Right hindlimb (tissue), 1 donor: Measurements from ENCODE around the gene KCND2.

ENCODE experiments used
- DNase-seq: peaks from one replicate; pipeline ENCODE4 v3.0.0-alpha.2; 2018

The KCND2 gene

DNA sequence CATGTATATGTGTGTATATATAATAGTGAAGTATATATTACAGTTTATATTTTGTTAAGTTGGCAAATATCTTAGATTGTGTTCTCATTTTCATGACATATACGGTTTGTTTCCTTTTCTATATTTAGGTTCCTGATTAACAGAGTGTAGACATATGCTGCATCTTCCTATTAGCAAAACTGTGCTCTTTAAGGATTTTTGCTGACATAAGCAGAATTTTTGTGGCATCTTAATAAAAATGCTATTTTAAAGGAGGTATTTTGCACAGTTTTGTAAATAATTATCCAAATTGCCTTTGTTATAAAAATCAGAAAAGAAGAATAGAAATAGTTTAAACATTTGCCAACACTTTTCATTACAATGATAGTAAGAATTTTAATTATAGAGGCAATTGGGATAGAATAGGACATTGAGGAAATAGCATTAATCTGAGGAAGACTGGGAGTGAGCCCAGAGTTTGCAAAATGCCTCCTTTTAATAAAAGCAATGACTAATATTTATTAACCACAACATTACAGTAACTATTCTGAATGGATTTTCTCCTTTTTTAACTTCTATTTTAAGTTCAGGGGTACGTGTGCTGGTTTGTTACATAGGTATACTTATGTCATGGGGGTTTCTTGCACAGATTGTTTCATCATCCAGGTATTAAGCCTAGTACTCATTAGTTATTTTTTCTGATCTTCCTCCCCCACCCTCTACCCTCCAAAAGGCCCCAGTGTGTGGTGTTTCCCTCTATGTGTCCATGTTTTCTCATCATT, 38.2 kb downstream of the KCND2 start:
- no peak for DNase-seq

DNA sequence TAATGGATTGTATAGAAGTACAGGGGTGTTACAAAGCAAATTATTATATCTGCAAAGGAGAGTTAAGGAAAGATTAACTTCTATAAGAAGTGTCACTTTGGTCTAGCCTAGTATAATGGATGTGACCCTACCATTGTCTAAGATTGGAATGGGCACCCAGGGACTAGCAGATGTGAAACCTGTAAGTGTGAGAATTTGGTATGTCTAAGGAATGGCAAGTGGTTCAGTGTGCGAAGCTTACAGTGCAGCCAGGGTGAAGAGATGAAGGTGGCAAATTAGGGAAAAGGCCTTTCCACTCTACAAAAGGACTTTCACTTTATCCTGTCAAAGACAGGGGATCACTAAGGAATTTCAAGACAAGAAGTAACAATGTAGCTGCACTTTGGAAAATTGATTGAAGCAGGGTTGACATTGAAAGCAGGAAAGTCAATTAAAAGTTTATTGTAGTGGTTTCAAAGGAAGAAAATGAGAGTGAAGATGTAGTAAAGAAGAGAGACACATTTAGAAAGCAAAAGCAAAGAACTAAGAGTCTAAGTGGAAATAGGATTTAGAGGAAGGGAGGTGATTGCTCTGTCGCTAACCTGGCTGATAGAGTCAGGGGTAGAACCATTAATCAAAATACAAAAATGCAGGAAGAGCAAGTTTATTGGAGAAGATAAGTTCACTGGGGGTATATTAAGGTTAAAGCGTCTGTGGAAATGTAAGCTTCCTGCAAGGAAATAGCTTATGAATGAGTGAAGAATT, 47.4 kb downstream of the KCND2 start:
- DNase-seq = no peak

DNA sequence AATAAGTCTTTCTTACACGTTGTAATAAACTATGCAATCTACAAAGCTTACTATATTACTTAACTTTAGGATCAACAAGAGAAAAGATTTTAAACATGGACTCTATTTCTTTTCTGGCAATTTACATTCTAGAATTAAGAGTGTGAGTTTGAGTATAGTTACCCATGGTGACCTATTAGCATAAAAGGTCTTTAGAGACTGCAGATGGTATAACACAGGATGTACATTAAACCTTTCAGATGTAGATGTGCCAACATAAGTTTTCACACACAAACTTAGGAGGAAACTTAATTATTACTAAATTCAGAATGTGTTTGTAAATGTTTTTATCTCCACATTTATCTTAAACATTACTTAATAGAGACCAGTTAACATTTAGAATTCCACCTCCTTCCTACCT, 54.1 kb downstream of the KCND2 start:
- DNase-seq = no peak

DNA sequence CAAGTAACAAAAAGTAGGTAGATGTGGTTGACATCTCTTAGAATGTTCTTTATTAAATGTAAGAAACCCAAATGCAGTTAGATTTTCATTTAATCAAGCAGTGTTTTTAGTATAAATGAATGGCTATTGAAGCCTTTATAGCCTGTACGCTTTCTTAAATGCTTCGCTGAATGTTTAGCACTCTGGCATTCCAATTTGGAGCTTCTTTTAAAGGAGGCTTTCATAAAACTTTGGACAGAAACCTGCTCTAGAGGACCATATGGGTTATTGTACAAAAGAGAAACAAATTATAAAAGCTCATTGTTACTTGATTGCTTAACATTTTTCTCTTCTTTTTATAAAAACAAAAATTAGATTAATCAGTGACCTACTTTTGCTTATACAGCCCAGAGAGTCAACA, 59.5 kb downstream of the KCND2 start:
- no peak for DNase-seq

DNA sequence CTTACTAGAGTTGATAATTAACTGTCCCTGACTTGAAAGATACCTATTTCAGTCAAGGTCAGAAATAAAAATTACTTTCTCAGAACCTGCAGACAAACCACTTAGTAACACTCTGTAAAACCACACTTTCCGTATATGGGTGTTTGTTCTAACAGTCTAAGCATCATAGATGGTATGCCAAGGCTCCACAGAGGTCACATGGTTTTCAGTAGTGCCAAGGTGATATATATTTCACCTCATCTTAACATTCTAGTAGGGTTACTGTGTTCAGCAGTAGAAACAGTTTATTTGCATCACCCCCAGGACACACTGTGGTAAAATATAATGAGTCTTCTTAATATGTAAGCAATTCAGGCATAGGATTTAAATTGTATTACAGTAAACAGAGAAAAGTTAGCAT, 61.5 kb downstream of the KCND2 start:
- DNase-seq = no peak

DNA sequence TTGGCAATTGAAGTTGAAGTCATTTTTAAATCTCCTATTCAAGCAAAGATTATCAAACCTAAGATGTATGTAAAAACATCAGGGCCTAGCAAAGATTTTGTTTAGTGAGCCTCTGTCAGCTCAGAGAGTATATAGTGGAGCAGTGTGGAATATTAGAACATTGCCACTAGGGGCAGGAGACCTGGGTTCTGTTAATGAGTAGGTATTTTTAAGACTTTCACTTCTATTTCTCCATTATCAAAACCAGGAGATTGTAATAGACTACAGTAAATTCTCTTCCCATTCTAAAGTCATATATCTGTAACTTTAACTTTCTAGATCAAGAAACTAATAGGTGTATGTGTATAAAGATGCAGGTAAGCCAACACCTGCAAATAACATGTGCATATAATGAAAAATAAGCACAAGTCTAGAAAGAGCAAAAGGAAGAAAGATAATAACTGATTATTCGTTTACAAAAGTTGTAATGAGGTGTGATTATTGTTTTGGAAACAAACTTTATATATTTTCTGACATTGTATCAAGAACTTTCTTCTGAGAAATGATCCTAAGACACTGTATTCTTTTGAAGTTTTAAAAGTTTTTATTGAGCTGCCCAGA, 64.4 kb downstream of the KCND2 start:
- DNase-seq = no peak

DNA sequence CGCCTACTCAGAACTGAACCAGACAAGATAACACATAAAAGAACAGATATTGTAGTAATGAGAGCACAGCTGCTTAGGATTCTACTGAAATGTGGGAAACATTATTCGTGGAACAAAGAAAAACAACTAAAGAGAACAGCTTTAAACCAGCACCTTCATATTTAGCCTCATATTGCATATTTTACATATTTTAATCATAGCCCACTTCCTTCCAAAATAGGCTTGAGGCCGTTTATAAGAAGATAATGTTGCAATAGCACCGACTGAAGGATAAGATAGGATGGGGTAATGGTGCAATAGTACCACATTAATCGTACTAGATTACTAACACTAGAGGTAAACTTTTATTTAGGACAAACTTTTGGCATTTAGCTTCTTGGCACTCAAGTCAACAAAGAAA, 71.3 kb downstream of the KCND2 start:
- no peak for DNase-seq

DNA sequence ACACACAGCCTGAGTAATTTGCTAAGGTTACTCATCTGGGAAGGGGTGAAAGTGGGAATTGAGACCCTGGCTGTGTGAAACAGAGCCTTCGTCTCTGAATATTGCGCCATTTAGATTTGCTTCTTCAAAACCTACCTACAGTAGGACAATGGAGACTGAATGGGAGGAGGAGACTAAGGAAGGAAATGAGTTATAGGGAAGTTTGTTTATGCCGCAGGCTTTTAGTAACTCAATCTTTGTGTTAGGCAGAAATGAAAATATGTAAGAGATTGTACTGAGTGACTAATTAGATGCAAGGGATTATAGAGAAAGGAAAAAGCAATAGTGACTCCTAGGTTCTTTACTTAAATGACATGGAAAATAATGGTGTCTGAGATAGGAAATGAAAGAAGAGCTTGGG, 80.2 kb downstream of the KCND2 start:
- DNase-seq = no peak

DNA sequence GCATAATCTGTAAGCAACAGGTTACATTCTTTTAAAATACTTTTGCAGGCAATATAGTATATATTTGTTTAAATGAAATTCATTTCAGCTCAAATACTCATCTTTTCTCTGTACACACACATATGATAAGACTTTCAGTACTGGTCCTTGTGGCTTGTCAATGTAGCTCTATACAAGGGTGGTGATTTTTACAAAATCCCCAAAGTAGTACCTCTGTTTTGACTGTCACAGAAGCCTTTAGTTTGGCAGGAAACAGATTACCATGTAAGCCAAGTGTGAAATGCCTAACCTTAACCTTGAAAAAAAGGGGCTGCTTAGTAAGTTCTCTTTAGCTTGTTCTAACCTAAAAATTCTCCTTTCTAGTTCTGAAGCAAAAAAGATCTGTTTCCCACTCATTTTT, 87.9 kb downstream of the KCND2 start:
- DNase-seq = no peak

DNA sequence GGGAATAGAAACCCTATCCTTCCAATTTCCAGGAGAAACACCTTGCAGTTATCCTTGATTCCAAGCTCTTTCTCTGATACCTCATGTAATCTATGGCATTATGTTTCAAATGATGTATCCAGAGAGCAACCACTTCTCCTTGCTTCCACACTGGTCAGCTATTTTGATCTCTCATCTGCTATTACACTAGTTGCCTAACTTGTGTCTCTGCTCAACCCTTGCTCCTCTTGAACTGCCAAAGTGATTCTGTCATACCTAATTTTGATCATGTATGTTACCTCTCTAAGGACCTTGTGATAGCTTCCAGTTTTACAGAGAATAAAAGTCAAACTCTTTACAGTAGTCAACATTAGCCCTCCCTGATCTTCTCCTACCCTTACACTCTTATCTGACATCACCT, 90.4 kb downstream of the KCND2 start:
- DNase-seq = no peak

DNA sequence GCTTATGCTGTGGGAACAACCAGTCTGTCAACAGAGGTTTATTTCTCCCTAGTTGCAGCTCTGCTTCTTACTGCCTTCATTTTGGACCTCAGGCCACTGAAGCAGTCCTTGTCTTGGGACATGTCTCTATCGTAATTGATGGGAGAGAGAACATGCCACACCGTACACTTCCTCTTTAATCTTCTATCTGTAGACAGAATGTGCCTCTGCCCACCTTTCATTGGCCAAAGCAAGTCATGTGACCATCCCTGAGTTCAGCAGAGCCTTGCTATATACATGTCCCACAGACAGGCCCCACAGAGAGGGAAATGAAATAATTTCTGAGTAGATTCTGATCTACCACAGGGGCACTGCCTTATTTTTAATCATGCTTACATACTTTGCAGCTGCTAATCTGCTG, 98.0 kb downstream of the KCND2 start:
- no peak for DNase-seq

DNA sequence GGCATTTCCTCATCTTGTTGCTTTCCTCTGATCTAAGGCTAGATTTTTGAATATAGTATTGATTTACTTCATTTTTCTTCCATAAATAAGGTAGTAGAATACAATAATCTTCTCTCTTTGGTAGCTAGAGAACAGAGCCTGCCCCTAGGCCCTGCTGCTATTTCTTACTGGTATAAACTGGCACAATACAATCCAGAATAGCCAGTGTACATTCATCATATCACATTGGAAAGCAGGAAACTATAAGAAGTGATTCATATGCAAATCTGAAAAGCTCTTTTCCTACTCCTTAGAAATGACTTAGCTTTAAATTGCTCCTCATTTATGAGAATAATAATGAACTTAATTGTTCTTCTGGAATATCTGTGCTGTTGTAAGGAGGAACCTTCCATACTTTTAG, 100.2 kb downstream of the KCND2 start:
- no peak for DNase-seq

DNA sequence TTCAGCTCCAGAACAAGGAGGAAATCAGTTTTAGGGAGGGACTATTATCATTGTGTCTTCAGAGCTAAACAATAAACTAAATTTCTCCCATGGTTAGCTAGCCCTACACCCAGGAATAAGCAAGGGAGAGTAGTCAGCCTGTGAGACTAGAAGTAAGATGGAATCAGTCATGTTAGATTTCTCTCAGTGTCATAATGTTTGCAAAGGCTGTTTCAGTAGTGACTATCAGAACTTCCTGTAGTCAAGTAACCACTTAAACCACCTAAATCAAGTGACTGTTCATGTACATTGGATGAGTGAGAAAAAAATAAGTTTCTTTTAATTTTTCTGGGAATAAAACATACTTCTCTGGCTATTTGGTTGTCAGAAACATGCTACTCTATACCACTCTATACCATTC, 121.6 kb downstream of the KCND2 start:
- DNase-seq = no peak

DNA sequence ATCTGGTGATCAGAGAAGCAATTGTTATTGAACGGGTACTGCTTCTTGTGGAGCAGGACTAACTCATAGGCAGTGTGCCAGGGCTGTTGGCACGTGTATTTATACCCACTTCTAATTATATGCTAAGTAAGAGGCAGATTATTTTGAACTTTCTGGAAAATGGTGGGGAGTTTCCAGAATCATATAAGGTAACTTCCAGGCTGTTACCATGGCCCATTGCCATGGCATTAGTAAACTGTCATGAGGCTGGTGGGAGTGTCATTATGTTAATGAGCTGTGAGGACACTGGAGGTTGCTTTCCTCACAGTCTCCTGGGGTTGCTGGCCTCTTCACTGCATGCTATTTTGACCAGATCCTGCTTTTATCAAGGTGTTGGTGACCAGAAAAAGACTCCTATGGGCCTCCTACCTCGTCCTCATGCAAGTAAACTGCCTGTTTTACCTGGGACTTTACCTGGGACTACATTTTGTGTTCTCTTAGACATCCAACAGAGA, 122.6 kb downstream of the KCND2 start:
- DNase-seq = no peak

DNA sequence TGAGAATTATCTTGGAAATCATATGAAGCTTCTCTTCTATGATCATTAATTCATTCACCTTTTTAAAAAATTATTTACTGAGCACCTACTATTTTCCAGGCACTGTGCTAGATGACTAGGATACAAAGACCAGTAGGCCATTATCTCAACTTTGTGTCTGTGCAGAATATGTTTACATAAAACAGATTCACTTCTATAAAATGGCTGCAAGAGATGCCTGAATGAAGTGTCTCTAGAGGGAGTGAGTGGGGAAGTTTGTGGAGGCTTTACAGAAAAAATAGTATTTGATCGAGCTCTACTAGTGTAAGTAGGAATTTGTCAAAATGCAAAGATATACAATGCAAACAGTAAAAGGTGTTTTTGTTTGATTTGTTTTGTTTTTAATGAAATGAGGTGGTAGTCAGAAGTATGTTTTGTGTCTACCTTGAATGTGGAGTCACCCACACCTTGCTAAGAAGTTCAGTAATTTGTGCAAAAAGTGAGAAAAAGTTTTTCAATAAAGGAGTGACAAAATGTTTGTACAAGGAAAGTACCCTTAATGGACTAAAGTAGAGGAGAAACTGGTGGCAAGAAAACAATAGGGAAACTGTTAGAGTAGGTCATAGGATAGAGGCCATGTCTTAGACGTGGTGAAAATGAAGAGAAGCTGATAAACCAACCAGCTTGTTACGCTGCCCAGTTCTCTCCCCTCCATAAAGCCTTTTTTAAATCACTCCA, 125.5 kb downstream of the KCND2 start:
- DNase-seq = no peak

DNA sequence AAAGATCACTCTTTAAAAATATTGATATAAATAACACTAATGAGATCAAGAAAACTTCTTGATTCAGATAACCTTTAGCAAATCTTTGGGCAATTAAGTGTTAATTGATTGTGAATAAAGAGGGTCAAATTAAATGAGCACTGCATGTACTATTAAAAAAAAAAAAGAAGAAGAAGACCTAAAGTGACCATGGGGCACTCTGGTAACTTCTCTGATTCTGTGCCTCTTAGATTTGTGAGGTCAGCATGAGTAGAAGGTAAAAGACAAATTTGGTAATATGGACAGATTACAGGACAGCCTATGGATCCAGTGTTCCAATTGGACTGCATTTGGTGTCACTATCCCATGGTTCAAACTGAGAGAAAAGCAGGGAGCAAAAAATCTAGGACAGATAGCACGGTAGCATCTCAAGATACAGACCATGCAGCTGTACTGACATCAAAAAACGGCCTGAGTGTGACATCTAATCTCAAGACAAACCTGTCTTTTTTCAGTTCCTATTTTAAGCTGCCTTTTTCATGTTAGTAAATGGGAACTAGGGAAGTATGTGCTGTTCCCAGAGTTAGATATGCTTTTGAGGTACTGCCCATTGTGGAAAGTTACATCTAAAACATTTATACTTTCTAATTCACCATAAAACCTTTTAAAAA, 128.0 kb downstream of the KCND2 start:
- DNase-seq = no peak

DNA sequence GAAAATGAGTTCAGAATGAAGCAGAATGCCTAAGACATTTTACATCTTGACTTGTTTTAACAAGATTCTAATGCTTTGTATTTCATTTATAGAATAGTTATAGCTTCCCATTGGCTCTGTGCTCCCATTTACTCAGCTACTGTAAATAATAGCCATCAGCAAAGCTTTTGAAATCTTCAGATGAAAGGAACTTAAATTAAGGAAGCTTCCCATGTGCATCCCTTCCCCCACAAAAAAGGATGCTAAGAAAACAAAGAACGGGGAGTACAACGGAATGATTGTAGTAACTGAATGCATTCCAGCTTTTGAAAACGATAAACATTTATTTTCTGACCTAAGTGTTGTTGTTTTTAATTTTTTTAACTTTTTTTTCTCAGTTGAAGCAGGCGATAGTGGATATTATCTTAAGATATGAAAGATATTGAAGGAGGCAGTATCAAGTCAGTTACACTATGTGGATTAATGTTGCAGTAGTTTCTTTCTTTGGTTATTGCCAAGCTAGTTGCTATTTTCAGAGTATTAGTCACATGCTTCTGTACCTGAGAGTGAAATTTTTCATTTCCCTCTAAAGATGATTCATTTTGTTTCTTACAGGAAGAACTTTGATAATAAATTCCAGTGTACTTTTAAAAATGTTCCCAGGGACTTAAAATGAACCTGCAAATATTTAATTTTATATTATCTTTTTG, 129.2 kb downstream of the KCND2 start:
- DNase-seq = no peak

DNA sequence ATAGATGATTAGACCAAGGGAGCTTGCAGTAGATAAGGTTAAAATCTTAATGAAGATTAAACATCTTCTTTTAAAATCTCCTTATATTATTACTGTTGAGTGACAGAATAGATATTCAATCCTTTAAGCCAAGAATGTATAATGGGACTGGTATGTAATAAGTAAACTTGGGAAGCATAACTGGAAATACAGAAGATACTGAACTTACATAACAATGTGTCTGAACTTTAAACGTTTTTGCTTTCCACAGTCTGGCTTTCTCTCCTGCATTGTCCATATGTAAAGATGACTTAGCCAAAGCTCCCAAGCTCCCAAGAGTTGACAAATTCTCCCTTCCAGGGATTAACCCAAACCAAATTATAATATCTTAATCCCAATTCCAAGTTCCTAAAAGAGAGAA, 129.8 kb downstream of the KCND2 start:
- no peak for DNase-seq

DNA sequence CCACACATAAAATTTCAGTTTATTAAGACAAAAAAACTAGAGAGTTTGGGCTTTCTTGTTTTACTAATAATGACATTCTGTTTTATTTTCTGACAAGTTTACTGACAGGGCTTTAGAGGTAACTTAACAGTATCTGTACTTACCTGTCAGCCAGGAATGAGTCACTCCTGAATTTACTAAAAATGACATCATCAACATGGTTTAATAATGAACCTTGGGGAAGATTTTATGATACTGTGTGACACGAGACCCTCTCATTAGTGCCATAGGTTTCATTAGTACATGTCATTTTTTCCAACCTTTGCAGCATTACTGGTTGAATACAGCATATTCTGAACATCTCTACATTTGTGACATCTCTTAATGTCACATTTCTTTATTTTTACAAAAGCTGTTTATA, 131.1 kb downstream of the KCND2 start:
- no peak for DNase-seq

DNA sequence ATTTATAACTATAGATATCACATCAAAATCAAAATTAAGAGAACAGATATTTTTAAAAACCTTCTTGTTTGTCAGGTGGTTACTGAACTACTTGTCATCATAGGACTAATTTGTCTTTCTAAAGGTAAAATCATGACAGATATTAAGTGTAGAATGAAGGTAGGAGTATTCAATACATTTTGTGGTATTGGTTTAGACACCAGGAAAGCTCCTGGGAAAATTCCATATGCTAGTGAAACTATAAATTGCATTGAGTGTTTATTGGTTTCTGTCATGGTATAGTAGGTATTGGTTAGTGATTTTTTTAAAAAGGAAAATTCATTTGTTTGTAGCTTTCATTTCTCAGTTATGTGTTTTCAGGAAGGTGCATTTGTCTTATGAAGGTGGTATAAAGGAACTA, 132.7 kb downstream of the KCND2 start:
- DNase-seq = no peak

DNA sequence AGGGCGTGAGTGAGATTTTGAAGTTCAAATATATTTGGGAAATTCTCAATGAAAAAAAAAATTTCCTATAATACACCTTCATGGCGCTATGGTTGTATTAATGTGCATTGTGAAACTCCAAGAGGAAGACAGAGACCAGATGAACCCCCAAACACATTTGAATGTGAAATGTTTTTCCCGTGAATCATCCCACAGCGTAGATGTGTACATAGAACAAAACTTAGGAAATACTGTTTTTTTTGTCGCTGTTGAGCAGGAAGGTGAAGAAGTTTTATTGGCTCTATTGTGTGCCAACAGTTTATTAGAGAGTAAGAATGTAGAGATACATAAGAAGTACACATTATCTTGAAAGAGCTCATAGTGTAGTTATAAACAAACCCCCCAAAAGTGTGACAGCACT, 134.0 kb downstream of the KCND2 start:
- no peak for DNase-seq
